Mesodermal cell (in vitro differentiated cells): ENCODE measurements around the gene KCNK15.

Experiments
- H3K27ac ChIP-seq: 2 replicates; pipeline ENCODE4 v1.7.0; 2013; ENCODE audit warnings: mild to moderate bottlenecking, low read depth, low read length, moderate library complexity; ENCODE audit not compliant: severe bottlenecking
- H3K36me3 ChIP-seq: 2 replicates; pipeline ENCODE4 v1.7.1; 2013; ENCODE audit warnings: mild to moderate bottlenecking, low read length, moderate library complexity; ENCODE audit not compliant: control insufficient read depth, insufficient read depth
- H3K4me1 ChIP-seq: one replicate; pipeline ENCODE4 v1.7.1; 2013; ENCODE audit warnings: mild to moderate bottlenecking, low read length; ENCODE audit not compliant: insufficient read depth, control insufficient read depth, poor library complexity, severe bottlenecking
- H3K4me3 ChIP-seq: 2 replicates; pipeline ENCODE4 v1.7.0; 2013; ENCODE audit warnings: low read length, control low read depth, mild to moderate bottlenecking; ENCODE audit not compliant: insufficient read depth, poor library complexity, severe bottlenecking; ENCODE audit errors: extremely low read depth
- H3K9me3 ChIP-seq: 2 replicates; pipeline ENCODE4 v1.7.1; 2013; ENCODE audit warnings: mild to moderate bottlenecking, low read length, moderate library complexity; ENCODE audit not compliant: control insufficient read depth
- WGBS, 2 experiments: methylation state at CpG; one replicate each; pipeline ENCODE4 v1.1.5; 2013; ENCODE audit warnings: missing lambda C conversion rate in 2 of 2; ENCODE audit not compliant: insufficient coverage in 2 of 2; 5-methylcytosine and 5-hydroxymethylcytosine counted together

Gene KCNK15

GRCh38 chr20:44724423-44725091 lies 21.1 kb upstream of the KCNK15 start:
- Histone ChIP-seq H3K4me3 (no peak overlapping the region), H3K9me3 (no peaks in the 10 kb centered on the region), H3K27ac (no peak overlapping the region), H3K4me1 (peaks cover 2% of the 10 kb centered on the region), H3K36me3 (no peaks in the 10 kb centered on the region)
- 90 to 93% methylated on average over 20 to 22 of the region's 26 CpGs for WGBS, 2 experiments

- Histone ChIP-seq H3K4me1 (peaks cover 2% of the 10 kb centered on the region), H3K9me3 (no peaks in the 10 kb centered on the region), H3K36me3 (no peaks in the 10 kb centered on the region), H3K4me3 (no peak overlapping the region), H3K27ac (no peak overlapping the region)
- WGBS, 2 experiments, result 67 to 83% methylated on average over 1 to 4 of the region's 5 CpGs
Measured at GRCh38 chr20:44725837-44726236, 19.8 kb upstream of the KCNK15 start.

GRCh38 chr20:44727039-44727438 lies 18.6 kb upstream of the KCNK15 start:
- Histone ChIP-seq H3K27ac (no peak overlapping the region), H3K4me1 (peaks cover 2% of the 10 kb centered on the region), H3K9me3 (no peaks in the 10 kb centered on the region), H3K36me3 (no peaks in the 10 kb centered on the region), H3K4me3 (no peak overlapping the region)
- 92% methylated on average over 11 of the region's 11 CpGs for WGBS, 2 experiments

GRCh38 chr20:44727651-44728050 lies 18.0 kb upstream of the KCNK15 start:
- Histone ChIP-seq H3K4me1 (peaks cover 2% of the 10 kb centered on the region), H3K27ac (no peak overlapping the region), H3K4me3 (no peak overlapping the region), H3K36me3 (no peaks in the 10 kb centered on the region), H3K9me3 (no peaks in the 10 kb centered on the region)
- WGBS, 2 experiments, result 82% methylated on average over 2 of the region's 2 CpGs; no CpG with 5 or more reads in 1 of the 2 experiments

GRCh38 chr20:44728801-44729443 lies 16.7 kb upstream of the KCNK15 start:
- peaks cover 7% of the 10 kb centered on the region for H3K4me1 ChIP-seq
- no peak overlapping the region for H3K4me3 ChIP-seq
- no peaks in the 10 kb centered on the region for H3K9me3 ChIP-seq
- 27 to 37% methylated on average over 8 to 9 of the region's 9 CpGs for WGBS, 2 experiments
- no peak overlapping the region for H3K27ac ChIP-seq
- H3K36me3 ChIP-seq, result no peaks in the 10 kb centered on the region

- WGBS, 2 experiments, result 100% methylated on average over 1 of the region's 2 CpGs; no CpG with 5 or more reads in 1 of the 2 experiments
- no peak overlapping the region for H3K4me3 ChIP-seq
- H3K36me3 ChIP-seq, result no peaks in the 10 kb centered on the region
- H3K27ac ChIP-seq, result no peak overlapping the region
- peaks cover 8% of the 10 kb centered on the region for H3K4me1 ChIP-seq
- H3K9me3 ChIP-seq, result no peaks in the 10 kb centered on the region
Measured at GRCh38 chr20:44730441-44730840, 15.2 kb upstream of the KCNK15 start.

- H3K4me3 ChIP-seq, result no peak overlapping the region
- no peak overlapping the region for H3K27ac ChIP-seq
- H3K4me1 ChIP-seq, result peaks cover 8% of the 10 kb centered on the region
- no peaks in the 10 kb centered on the region for H3K9me3 ChIP-seq
- H3K36me3 ChIP-seq, result no peaks in the 10 kb centered on the region
- WGBS, 2 experiments, result 77 to 85% methylated on average over 5 to 7 of the region's 8 CpGs
Measured at GRCh38 chr20:44731657-44732056, 14.0 kb upstream of the KCNK15 start.

- WGBS, 2 experiments, result 69 to 72% methylated on average over 4 to 6 of the region's 6 CpGs
- Histone ChIP-seq H3K36me3 (no peaks in the 10 kb centered on the region), H3K4me1 (peaks cover 8% of the 10 kb centered on the region), H3K27ac (no peak overlapping the region), H3K9me3 (no peaks in the 10 kb centered on the region), H3K4me3 (no peak overlapping the region)
Measured at GRCh38 chr20:44732327-44732726, 13.3 kb upstream of the KCNK15 start.

GRCh38 chr20:44733341-44734069 lies 12.2 kb upstream of the KCNK15 start:
- 23% methylated on average over 5 to 6 of the region's 7 CpGs for WGBS, 2 experiments
- Histone ChIP-seq H3K4me3 (no peak overlapping the region), H3K4me1 (peaks cover 8% of the 10 kb centered on the region), H3K9me3 (no peaks in the 10 kb centered on the region), H3K36me3 (no peaks in the 10 kb centered on the region), H3K27ac (no peak overlapping the region)

- no peaks in the 10 kb centered on the region for H3K9me3 ChIP-seq
- no peak overlapping the region for H3K4me3 ChIP-seq
- H3K4me1 ChIP-seq, result peaks cover 8% of the 10 kb centered on the region
- H3K27ac ChIP-seq, result no peak overlapping the region
- WGBS, 2 experiments, result 80 to 91% methylated on average over 2 of the region's 3 CpGs
- H3K36me3 ChIP-seq, result no peaks in the 10 kb centered on the region
Measured at GRCh38 chr20:44734938-44735337, 10.7 kb upstream of the KCNK15 start.

- no peak overlapping the region for H3K27ac ChIP-seq
- H3K9me3 ChIP-seq, result no peaks in the 10 kb centered on the region
- H3K4me3 ChIP-seq, result no peak overlapping the region
- 96% methylated on average over 3 to 4 of the region's 4 CpGs for WGBS, 2 experiments
- H3K36me3 ChIP-seq, result no peaks in the 10 kb centered on the region
- peaks cover 8% of the 10 kb centered on the region for H3K4me1 ChIP-seq
Measured at GRCh38 chr20:44735816-44736169, 9.9 kb upstream of the KCNK15 start.
